Left lobe of liver (tissue), 2 donors: ENCODE results near the gene GCN1. TPM values are rescaled to one million over a fixed set of nuclear protein-coding genes. Genes with fewer than 3 reads are reported as not detected.
A peak's percentile ranks its signal among the peaks of the same experiment; 100 is the strongest.
"Not testable (repeated sequence)": the region's sequence is repeated elsewhere in the genome, so short reads cannot be mapped to it uniquely, and the experiment has no call there.

Experiments used
- ATAC-seq: fragments of 200-7000 bp; cut with Tn5 transposase; one replicate; pipeline ENCODE4 v1.9.1; 2020; ENCODE audit warnings: mild to moderate bottlenecking, moderate library complexity
- DNase-seq: peaks from one replicate; pipeline ENCODE4 v3.0.0-alpha.2; 2020; ENCODE audit warnings: low spot score
- total RNA-seq: library from RNA; stranded (reverse); gene quantifications from one replicate; pipeline ENCODE4 v1.2.1, GENCODE V29; 2021
- donor health status: DM: no; HTN: no; CAD: no; lungs with moderate emphysema.
- donor health status: DM: no; HTN: yes; CAD: no.

Gene GCN1
- total RNA-seq, 1 donor from 2014 or later: 42.7 TPM

- DNase-seq (no peak), ATAC-seq (no peak)
These were observed 21.5 kb upstream of the GCN1 start for GRCh38 chr12:120215766-120216735.

GRCh38 chr12:120215357-120215735 is 20.8 kb upstream of the GCN1 start:
- DNase-seq (no peak), ATAC-seq (no peak)

DNA sequence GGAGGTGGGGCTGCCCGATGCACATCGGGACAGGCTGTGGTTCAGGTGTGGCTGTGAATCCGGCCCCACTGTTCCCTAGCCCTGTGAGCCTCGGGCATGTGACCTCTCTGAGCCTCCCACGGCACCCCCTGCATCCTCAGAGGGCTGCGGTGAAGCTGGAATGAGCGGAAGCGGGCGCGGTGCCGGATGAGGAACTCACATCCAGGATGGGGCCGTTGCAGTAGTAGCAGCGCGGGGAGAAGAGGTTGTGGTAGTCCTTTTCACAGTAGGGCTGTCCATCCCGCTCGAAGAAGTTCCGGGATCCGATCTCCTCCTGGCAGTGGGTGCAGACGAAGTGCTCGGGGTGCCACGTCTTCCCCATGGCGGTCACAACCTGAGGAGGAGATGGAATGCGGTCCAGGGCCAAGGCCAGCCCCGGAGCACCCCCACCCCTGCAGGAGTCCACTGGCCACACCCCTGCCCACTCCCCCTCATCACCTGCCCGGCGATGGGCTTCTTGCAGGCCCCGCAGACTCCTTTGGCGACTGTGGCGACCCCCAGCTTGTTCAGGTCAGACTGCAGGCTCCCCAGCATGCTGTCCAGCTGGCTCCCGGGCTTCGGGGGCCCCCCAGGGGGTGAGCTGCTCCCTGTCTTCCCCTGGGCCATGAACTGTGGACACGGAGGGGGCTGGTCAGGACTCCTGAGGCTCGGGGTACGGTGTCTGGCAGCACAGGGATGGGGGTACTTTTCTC is 20.3 kb upstream of the GCN1 start:
- ATAC-seq (no peak), DNase-seq (no peak)

- ATAC-seq (no peak), DNase-seq (no peak)
These were observed 19.2 kb upstream of the GCN1 start for GRCh38 chr12:120213758-120214157.

DNA sequence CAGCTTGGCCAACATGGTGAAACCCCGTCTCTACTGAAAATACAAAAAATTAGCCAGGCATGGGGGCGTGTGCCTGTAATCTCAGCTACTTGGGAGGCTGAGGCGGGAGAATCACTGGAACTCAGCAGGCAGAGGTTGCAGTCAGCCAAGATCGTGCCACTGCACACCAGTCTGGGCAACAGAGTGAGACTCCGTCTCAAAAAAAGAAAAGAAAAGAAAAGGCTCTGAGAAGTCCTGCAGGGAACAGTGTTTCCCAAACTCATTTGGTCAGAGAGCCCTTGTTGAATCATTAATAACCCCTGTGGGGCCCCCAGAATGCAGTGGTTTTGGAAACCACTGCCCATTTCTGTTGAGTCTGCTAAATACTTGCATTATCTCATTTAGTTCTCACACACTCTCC is 18.7 kb upstream of the GCN1 start:
- ATAC-seq, DNase-seq: not testable (repeated sequence)

DNA sequence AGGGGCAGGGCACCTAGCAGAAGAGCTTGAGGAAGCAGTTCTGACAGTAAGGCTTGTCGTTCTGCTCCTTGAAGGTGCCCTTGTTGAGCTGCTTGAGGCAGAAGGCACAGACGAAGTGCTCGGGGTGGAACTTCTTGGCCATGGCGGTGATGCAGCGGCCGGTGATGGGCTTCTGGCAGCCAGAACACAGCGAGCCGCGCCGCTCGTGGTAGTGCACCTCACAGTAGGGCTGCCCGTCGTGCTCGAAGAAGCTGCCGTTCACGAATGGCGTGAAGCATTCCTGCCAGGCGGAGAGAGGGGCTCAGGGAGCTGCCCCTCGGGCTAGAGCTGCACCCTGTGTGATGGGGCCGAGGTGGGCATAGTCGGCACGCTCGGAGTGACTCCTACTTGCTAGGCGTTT is 17.8 kb upstream of the GCN1 start:
- DNase-seq (no peak), ATAC-seq (no peak)

DNA sequence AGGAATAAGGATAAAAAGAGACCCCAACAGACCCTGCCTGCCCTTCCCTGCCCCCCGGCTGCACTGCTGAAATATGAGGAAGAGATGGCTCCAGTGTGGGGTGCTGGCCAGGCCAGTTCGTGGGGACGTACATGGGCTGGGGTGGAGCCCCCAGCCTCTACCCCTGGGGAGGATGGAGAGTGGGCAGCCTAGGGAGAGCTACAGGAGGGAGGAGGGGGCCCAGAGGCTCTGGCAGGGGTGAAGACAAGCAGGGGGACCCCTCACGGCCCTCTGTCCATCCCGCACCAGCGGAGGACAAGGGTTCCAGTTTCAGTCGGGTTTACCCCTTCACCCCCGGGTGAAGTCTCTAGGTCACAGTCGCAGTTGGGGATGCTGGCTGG is 17.4 kb upstream of the GCN1 start:
- ATAC-seq: no peak
- no peak for DNase-seq

DNA sequence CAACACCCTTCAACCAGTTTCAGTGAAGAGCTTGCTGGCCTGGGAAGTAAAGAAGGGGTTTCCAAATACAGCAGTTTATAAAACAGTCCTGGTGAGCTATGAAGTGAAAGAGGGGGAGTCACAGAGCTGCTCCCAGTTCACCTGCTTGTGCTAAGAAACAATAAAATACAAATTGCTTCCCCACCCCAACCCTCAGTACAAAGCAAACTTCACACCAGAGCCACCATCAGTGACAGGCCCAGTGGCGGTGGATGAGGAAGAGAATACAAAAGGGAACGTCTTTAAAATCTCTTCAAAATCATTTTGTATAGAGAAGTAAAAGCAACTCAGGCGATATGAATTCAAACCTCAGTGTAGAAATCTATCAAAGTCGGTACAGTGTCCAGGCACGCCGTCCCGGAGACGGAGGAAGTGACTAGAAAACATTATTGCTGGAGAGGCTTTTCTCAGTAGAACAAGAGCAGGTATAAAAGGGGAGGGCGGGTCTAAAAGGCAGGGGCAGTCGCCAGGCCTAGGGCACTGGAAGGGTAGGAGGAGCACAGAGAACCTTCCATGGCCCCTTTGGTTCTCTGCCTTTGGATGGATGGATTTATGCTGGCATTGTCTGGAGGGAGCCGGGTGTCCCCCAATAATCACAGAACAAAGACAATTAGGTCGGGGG is 16.9 kb upstream of the GCN1 start:
- DNase-seq (no peak), ATAC-seq (no peak)

DNA sequence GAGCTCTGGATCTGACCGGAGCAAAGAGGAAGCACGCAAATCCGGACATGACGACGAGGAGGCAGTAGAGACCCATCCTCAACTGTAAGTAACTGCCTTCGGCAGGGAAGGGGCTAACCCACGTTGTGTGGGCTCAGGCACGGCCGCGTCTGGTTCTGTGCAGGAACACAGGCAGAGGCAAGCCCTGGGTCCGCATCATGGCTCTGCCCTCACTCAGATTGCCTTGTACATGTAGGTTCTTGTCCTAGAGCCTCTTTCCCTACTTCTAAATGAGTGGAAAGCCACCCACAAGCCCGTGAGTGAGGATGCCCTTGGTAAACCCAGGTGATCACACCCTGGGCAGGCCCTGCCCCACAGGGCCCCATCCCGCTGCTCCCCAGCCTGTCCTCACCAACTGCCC is 15.3 kb upstream of the GCN1 start:
- no peak for DNase-seq
- ATAC-seq: no peak

- peak; percentile 73 for ATAC-seq
- peak; percentile 75 for DNase-seq
These were observed 12.7 kb upstream of the GCN1 start for GRCh38 chr12:120207227-120207626.

DNA sequence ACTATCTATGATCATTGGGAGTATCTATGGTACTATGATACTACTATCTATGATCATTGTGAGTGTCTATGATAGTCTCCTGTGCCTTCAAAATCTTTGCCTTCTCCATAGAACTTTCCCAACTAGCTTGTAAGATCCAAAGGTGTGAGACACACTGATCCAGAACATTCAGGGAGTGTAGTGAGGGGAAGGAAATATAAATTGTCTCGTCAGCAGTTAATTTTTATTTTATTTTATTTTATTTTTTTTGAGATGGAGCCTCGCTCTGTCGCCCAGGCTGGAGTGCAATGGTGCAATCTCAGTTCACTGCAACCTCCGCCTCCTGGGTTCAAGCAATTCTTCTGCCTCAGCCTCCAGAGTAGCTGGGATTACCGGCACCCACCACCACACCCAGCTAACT is 12.3 kb upstream of the GCN1 start:
- not testable (repeated sequence) for ATAC-seq, DNase-seq

- DNase-seq (no peak), ATAC-seq (no peak)
These were observed 11.7 kb upstream of the GCN1 start for GRCh38 chr12:120206228-120206627.

DNA sequence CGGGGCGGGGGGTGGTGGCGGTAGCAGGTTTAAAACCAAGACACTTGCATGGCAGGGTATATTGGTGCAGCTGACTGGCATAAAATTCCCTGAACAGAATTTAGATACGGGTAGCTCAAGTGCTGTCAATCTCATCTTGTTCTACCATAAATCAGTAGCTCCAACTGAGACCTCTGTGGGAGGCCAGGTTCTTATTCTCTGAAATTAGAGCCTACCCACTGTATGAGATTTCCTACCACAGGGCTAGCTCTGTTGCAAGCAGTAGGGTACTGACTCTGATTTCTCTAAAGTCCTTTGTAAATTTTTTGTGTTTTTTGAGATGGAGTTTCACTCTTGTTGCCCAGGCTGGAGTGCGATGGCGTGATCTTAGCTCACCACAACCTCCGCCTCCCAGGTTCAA is 9.7 kb upstream of the GCN1 start:
- no peak for ATAC-seq
- no peak for DNase-seq

DNA sequence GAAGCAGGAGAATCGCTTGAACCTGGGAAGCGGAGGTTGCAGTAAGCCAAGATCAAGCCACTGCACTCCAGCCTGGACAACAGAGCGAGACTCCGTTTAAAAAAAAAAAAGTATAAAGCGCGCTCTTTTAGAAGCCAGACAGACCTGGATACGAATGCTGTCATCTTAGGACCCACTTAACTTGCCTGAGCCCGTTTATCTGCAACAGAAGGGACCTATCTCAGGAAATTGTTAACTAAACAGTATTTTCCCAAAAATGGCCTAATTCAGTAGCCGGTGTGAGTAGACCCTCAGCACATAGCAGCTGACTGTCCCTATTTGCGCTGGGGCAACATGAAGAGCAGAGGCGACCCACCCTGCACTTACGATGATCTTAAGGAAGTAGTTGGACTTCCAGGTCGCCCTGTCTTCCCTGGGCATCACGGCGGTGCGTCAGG is 5.9 kb upstream of the GCN1 start:
- ATAC-seq (no peak), DNase-seq (no peak)

DNA sequence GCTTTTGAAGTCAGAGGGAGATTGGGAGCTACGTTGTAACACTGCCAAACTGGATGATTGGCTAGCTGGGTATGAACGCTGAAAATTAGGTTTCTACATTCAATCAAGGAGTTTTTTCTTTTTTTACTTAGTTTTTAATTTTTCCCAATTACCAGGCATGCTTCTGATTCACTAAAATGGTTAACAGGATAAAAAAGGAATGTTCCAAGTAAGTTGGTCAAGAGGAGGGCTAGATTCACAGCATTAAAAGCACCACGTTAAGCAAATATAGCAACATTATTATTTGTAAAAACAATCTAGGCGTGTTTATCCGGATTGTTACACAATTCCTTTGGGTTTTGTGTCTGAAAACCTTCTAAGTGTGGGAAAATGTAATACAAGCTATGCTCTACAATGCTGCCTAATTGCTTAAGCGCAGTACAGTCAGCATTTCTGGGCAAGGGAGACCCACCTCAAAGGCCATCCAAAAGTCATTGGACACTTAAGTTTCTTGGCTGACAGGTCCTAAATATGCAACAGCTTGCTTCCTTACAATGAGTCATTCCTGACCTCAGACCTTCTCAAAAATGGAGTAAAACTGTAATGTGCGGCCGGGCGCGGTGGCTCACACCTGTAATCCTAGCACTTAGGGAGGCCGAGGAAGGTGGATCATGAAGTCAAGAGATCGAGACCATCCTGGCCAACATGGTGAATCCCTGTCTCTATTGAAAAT is 5.2 kb upstream of the GCN1 start:
- DNase-seq (no peak), ATAC-seq (no peak)

DNA sequence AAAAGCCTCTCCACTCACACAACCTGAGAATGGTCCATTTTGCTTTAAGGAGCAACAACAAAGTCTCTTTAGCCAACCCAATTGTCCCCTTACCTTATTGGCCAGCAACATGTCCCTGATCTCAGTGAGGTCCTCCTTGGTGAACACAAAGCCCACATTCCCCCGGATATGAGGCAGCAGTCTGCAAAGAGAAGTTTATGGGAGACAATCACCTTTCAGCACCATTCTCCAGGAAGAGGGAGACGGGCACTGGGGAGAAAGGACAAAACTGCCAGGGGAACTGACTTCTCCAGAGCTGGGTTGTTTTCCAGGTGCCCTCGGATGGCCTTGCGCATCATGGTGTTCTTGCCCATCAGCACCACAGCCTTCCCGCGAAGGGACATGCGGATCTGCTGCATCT is 4.5 kb upstream of the GCN1 start:
- ATAC-seq: no peak

GRCh38 chr12:120197542-120197887 is 3.0 kb upstream of the GCN1 start:
- ATAC-seq (no peak), DNase-seq (no peak)

More for the DNA sequence above, 4.5 kb upstream of the GCN1 start:
- no peak for DNase-seq

GRCh38 chr12:120196817-120197541 is 2.5 kb upstream of the GCN1 start:
- ATAC-seq: not testable (repeated sequence)

GRCh38 chr12:120196363-120196762 is 1.8 kb upstream of the GCN1 start:
- no peak for ATAC-seq
- no peak for DNase-seq

More at GRCh38 chr12:120196817-120197541, 2.5 kb upstream of the GCN1 start:
- not testable (repeated sequence) for DNase-seq

DNA sequence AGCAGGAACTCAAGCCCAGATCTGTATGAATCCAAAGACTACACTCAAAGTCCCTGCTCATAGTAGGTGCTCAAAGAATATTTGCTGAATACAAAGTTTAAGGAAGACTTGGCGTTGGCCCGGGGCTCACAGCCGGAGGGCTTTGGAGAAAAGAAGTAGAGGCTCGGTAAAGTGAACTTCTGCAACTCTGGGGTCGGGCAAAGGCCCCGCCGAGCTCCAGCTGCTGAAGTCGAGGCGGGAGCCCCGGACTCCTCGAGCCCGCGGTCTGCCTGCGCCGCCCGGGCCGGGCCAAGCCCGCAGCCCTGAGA is 335 bp downstream of the GCN1 start:
- ATAC-seq (peak; percentile 47), DNase-seq (no peak)
